WTC11 (cell line): ENCODE results near the gene MMP24OS. TPM values are rescaled to one million over a fixed set of nuclear protein-coding genes. Genes with fewer than 3 reads are reported as not detected.

ENCODE experiments used
- ATAC-seq: fragments of 200-7000 bp; cut with Tn5 transposase; 2 replicates; pipeline ENCODE4 v1.10.0; 2021; ENCODE audit warnings: mild to moderate bottlenecking, moderate library complexity
- CTCF ChIA-PET: fragments of 300-600 bp; sonication (Branson Sonifier 250); formaldehyde crosslinking; loops from one replicate; lab custom pipeline; 2021; ENCODE audit warnings: antibody characterized with exemption; lab: Charles Lee
- POLR2A ChIA-PET: fragments of 350-600 bp; sonication (Branson Sonifier 250); formaldehyde crosslinking; loops from one replicate; lab custom pipeline; 2021; ENCODE audit warnings: antibody characterized with exemption; lab: Charles Lee
- DNase-seq: peaks from one replicate; pipeline ENCODE4 v3.0.0; 2021; ENCODE audit warnings: low spot score
- H3K27ac Mint-ChIP-seq: 2 replicates; pipeline ENCODE4 v1.8.0; 2021; ENCODE audit warnings: mixed read lengths
- H3K27me3 Mint-ChIP-seq: 2 replicates; pipeline ENCODE4 v1.8.0; 2021; ENCODE audit warnings: low read depth, mild to moderate bottlenecking, moderate library complexity, mixed read lengths
- H3K36me3 Mint-ChIP-seq: 2 replicates; pipeline ENCODE4 v1.8.0; 2021; ENCODE audit warnings: mixed read lengths
- H3K4me1 Mint-ChIP-seq: 2 replicates; pipeline ENCODE4 v1.8.0; 2022; ENCODE audit warnings: mixed read lengths
- H3K4me3 Mint-ChIP-seq: 2 replicates; pipeline ENCODE4 v1.8.0; 2021; ENCODE audit warnings: mild to moderate bottlenecking, moderate library complexity, mixed read lengths
- H3K9me3 Mint-ChIP-seq: 2 replicates; pipeline ENCODE4 v1.8.0; 2021; ENCODE audit warnings: mixed read lengths
- CREM ChIP-seq: sonication (generic); formaldehyde crosslinking; IDR thresholded peaks from 2 replicates; pipeline ENCODE4 v1.8.1; 2022; ENCODE audit warnings: mild to moderate bottlenecking, missing genetic modification reagents, moderate library complexity
- E2F1 ChIP-seq: sonication (generic); formaldehyde crosslinking; IDR thresholded peaks from 2 replicates; pipeline ENCODE4 v1.8.0; 2022; ENCODE audit warnings: mild to moderate bottlenecking, missing genetic modification reagents
- E2F5 ChIP-seq: sonication (generic); formaldehyde crosslinking; IDR thresholded peaks from 2 replicates; pipeline ENCODE4 v1.8.1; 2022; ENCODE audit warnings: mild to moderate bottlenecking, moderate library complexity, missing genetic modification reagents
- GTF2I ChIP-seq: fragments of 250-450 bp; sonication (Bioruptor Pico); conservative IDR thresholded peaks from 2 replicates; pipeline ENCODE4 v1.4.0; 2021; ENCODE audit warnings: mild to moderate bottlenecking
- HMGA2 ChIP-seq: fragments of 250-450 bp; sonication (Bioruptor Pico); IDR thresholded peaks from 2 replicates; pipeline ENCODE4 v1.4.0; 2021; ENCODE audit warnings: mild to moderate bottlenecking, moderate library complexity
- HMGXB4 ChIP-seq: sonication (generic); formaldehyde crosslinking; IDR thresholded peaks from 2 replicates; pipeline ENCODE4 v1.8.1; 2023; ENCODE audit warnings: mild to moderate bottlenecking, moderate library complexity, missing genetic modification reagents
- JUN ChIP-seq: sonication (generic); formaldehyde crosslinking; IDR thresholded peaks from 2 replicates; pipeline ENCODE4 v1.8.0; 2023; ENCODE audit warnings: mild to moderate bottlenecking, missing genetic modification reagents
- KAT7 ChIP-seq: sonication (generic); formaldehyde crosslinking; IDR thresholded peaks from 2 replicates; pipeline ENCODE4 v1.8.1; 2023; ENCODE audit warnings: missing genetic modification reagents, mild to moderate bottlenecking, borderline replicate concordance
- NFE2L1 ChIP-seq: sonication (generic); formaldehyde crosslinking; IDR thresholded peaks from 2 replicates; pipeline ENCODE4 v1.8.1; 2023; ENCODE audit warnings: missing genetic modification reagents
- RORB ChIP-seq: fragments of 250-450 bp; sonication (Bioruptor Pico); IDR thresholded peaks from 2 replicates; pipeline ENCODE4 v1.9.0; 2021; ENCODE audit warnings: mild to moderate bottlenecking
- TP53 ChIP-seq: sonication (generic); formaldehyde crosslinking; IDR thresholded peaks from 2 replicates; pipeline ENCODE4 v1.8.1; 2023; ENCODE audit warnings: mild to moderate bottlenecking, missing genetic modification reagents
- ZNF219 ChIP-seq: sonication (generic); formaldehyde crosslinking; IDR thresholded peaks from 2 replicates; pipeline ENCODE4 v1.8.0; 2023; ENCODE audit warnings: missing genetic modification reagents, mild to moderate bottlenecking, borderline replicate concordance
- ZNF396 ChIP-seq: fragments of 250-450 bp; sonication (Bioruptor Pico); IDR thresholded peaks from 2 replicates; pipeline ENCODE4 v1.8.0; 2021; ENCODE audit warnings: mild to moderate bottlenecking, moderate library complexity, borderline replicate concordance
- ZNF416 ChIP-seq: fragments of 250-450 bp; sonication (Bioruptor Pico); IDR thresholded peaks from 2 replicates; pipeline ENCODE4 v1.9.0; 2021; ENCODE audit warnings: mild to moderate bottlenecking, inconsistent platforms
- ZNF532 ChIP-seq: fragments of 250-450 bp; sonication (Bioruptor Pico); IDR thresholded peaks from 2 replicates; pipeline ENCODE4 v1.9.0; 2021; ENCODE audit warnings: mild to moderate bottlenecking, borderline replicate concordance
- total RNA-seq: library from RNA; stranded (reverse); gene quantifications from 3 replicates; pipeline ENCODE4 v1.2.3, GENCODE V29; 2021
- TF ChIP-seq, protein P1 (sequence below): sonication (generic); formaldehyde crosslinking; conservative IDR thresholded peaks from 2 replicates; pipeline ENCODE4 v1.8.1; 2023; ENCODE audit warnings: mild to moderate bottlenecking, low read depth, missing genetic modification reagents, moderate library complexity
- TF ChIP-seq, protein P2 (sequence below): sonication (generic); formaldehyde crosslinking; IDR thresholded peaks from 2 replicates; pipeline ENCODE4 v1.8.1; 2023; ENCODE audit warnings: mild to moderate bottlenecking, missing genetic modification reagents, moderate library complexity
- TF ChIP-seq, protein P3 (sequence below): sonication (generic); formaldehyde crosslinking; IDR thresholded peaks from 2 replicates; pipeline ENCODE4 v1.8.0; 2022; ENCODE audit warnings: mild to moderate bottlenecking, missing genetic modification reagents

The MMP24OS gene
- total RNA-seq, 1 experiment from 2014 or later, result 50.6 TPM

DNA sequence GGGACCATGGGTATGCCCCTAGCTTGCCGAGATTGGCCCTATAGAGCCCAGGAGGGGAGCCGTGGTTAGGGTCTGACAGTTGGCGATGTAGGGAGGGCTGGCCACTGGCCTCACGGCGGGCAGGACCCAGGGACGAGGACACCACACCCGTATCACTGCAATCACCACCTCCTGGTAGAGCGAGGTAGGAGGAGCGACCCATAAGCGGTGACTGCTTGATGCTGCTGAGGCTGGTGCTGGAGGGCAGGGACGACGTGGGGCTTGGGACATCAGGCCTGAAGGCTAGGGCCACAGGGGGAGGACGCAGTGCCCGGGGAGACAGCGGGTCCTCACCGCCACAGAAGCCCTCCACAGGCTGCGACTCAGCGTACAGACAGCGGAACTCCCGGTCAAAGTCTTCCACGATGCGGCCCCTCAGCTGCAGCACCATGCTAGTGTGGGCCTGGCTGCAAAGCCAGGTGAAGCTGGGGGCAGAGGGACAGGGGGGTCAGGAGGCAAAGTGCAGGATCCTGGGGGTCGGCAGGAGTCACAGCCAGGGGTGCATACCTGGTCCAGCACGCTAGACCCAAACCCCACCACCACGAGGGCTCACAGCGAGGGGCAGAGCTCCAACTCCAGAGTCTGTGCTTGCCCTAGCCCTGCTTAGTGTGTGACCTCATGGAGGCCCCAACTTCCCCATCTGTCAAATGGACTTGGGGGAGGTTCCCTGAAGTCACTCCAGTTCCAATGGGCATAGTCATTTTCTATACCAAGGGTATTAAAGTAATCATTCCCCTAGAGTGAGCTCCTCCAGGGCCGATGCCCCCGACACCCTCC lies 9.8 kb upstream of the MMP24OS start (continued):
- TF ChIP-seq ZNF396 (no peak), HMGXB4 (CRISPR knock-in tag) (no peak), HMGA2 (CRISPR knock-in tag) (no peak), TP53 (no peak), E2F5 (CRISPR knock-in tag) (no peak), GTF2I (CRISPR knock-in tag) (no peak), ZNF219 (CRISPR knock-in tag) (no peak)
- TF ChIP-seq, protein P1, sequence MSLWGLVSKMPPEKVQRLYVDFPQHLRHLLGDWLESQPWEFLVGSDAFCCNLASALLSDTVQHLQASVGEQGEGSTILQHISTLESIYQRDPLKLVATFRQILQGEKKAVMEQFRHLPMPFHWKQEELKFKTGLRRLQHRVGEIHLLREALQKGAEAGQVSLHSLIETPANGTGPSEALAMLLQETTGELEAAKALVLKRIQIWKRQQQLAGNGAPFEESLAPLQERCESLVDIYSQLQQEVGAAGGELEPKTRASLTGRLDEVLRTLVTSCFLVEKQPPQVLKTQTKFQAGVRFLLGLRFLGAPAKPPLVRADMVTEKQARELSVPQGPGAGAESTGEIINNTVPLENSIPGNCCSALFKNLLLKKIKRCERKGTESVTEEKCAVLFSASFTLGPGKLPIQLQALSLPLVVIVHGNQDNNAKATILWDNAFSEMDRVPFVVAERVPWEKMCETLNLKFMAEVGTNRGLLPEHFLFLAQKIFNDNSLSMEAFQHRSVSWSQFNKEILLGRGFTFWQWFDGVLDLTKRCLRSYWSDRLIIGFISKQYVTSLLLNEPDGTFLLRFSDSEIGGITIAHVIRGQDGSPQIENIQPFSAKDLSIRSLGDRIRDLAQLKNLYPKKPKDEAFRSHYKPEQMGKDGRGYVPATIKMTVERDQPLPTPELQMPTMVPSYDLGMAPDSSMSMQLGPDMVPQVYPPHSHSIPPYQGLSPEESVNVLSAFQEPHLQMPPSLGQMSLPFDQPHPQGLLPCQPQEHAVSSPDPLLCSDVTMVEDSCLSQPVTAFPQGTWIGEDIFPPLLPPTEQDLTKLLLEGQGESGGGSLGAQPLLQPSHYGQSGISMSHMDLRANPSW (CRISPR knock-in tag), result no peak

GRCh38 chr20:35286899-35287508 lies 9.1 kb upstream of the MMP24OS start:
- CTCF ChIA-PET, result interaction anchor here (0.9 to 1.8 kb wide), 4 partner anchors 17 to 160 kb away, joined by 3 to 6 read pairs (median 4); no protein-coding TSS in a partner anchor
- ATAC-seq, result no peak
- TF ChIP-seq HMGA2 (CRISPR knock-in tag) (no peak), ZNF416 (no peak), E2F1 (CRISPR knock-in tag) (no peak), KAT7 (no peak), JUN (no peak), E2F5 (CRISPR knock-in tag) (no peak), RORB (CRISPR knock-in tag) (no peak), TP53 (no peak), ZNF532 (CRISPR knock-in tag) (no peak), CREM (CRISPR knock-in tag) (no peak), NFE2L1 (no peak)
- TF ChIP-seq, protein P2, sequence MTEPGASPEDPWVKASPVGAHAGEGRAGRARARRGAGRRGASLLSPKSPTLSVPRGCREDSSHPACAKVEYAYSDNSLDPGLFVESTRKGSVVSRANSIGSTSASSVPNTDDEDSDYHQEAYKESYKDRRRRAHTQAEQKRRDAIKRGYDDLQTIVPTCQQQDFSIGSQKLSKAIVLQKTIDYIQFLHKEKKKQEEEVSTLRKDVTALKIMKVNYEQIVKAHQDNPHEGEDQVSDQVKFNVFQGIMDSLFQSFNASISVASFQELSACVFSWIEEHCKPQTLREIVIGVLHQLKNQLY (CRISPR knock-in tag), result no peak
- TF ChIP-seq, protein P3, sequence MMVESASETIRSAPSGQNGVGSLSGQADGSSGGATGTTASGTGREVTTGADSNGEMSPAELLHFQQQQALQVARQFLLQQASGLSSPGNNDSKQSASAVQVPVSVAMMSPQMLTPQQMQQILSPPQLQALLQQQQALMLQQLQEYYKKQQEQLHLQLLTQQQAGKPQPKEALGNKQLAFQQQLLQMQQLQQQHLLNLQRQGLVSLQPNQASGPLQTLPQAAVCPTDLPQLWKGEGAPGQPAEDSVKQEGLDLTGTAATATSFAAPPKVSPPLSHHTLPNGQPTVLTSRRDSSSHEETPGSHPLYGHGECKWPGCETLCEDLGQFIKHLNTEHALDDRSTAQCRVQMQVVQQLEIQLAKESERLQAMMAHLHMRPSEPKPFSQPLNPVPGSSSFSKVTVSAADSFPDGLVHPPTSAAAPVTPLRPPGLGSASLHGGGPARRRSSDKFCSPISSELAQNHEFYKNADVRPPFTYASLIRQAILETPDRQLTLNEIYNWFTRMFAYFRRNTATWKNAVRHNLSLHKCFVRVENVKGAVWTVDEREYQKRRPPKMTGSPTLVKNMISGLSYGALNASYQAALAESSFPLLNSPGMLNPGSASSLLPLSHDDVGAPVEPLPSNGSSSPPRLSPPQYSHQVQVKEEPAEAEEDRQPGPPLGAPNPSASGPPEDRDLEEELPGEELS (CRISPR knock-in tag), result no peak

More at GRCh38 chr20:35286899-35287508, 9.1 kb upstream of the MMP24OS start:
- H3K36me3 Mint-ChIP-seq, result peaks cover 5% of the 10 kb centered on the region
- H3K9me3 Mint-ChIP-seq, result no peaks in the 10 kb centered on the region
- no peak for DNase-seq
- POLR2A ChIA-PET, result interaction anchor here (1.0 kb wide), 1 partner anchor 9 kb away, joined by 3 read pairs; the partner anchor contains the start of gene MMP24OS
- no peaks in the 10 kb centered on the region; the same call in none of the 2 replicates for H3K27me3 Mint-ChIP-seq
- H3K27ac Mint-ChIP-seq, result no peak overlapping the region
- peaks cover 18% of the 10 kb centered on the region for H3K4me1 Mint-ChIP-seq
- H3K4me3 Mint-ChIP-seq, result no peak overlapping the region
